GM23338 (cell line): Measurements from ENCODE around the gene STAB2. TPM values are rescaled to one million over a fixed set of nuclear protein-coding genes. Genes with fewer than 3 reads are reported as not detected.

Experiments
- ATAC-seq: fragments of 200-7000 bp; cut with Tn5 transposase; 3 replicates; pipeline ENCODE4 v1.9.1; 2020
- DNase-seq: peaks from one replicate; pipeline ENCODE4 v3.0.0-alpha.2; 2015; ENCODE audit warnings: low spot score
- H2AFZ ChIP-seq: fragments of 200-600 bp; sonication (generic); 2 replicates; pipeline ENCODE4 v1.8.0; 2016; ENCODE audit warnings: antibody characterized with exemption, mild to moderate bottlenecking, moderate library complexity
- H3F3A ChIP-seq: fragments of 200-600 bp; sonication (generic); replicated peaks from 2 replicates; pipeline ENCODE4 v1.8.0; 2017; ENCODE audit warnings: antibody characterized with exemption, mixed run types, low read depth
- H3K27ac ChIP-seq: fragments of 200-600 bp; sonication (generic); 2 replicates; pipeline ENCODE4 v1.6.1; 2016; ENCODE audit warnings: low read depth
- H3K27me3 ChIP-seq: fragments of 200-600 bp; sonication (generic); 2 replicates; pipeline ENCODE4 v1.8.0; 2016; ENCODE audit warnings: mild to moderate bottlenecking, mixed run types, moderate library complexity; ENCODE audit not compliant: insufficient read depth
- H3K36me3 ChIP-seq: fragments of 200-600 bp; sonication (generic); 2 replicates; pipeline ENCODE4 v1.8.0; 2016; ENCODE audit warnings: mild to moderate bottlenecking; ENCODE audit not compliant: insufficient read depth
- H3K4me1 ChIP-seq: fragments of 200-600 bp; sonication (generic); 2 replicates; pipeline ENCODE4 v1.8.0; 2016; ENCODE audit warnings: mild to moderate bottlenecking, moderate library complexity; ENCODE audit not compliant: insufficient read depth
- H3K4me2 ChIP-seq: fragments of 200-600 bp; sonication (generic); 2 replicates; pipeline ENCODE4 v1.7.1; 2017; ENCODE audit warnings: mixed run types
- H3K4me3 ChIP-seq: fragments of 200-600 bp; sonication (generic); 2 replicates; pipeline ENCODE4 v1.6.1; 2016; ENCODE audit warnings: mixed run types
- H3K79me2 ChIP-seq: fragments of 200-600 bp; sonication (generic); replicated peaks from 2 replicates; pipeline ENCODE4 v1.8.0; 2017; ENCODE audit warnings: mild to moderate bottlenecking; ENCODE audit not compliant: insufficient read depth
- H3K9me2 ChIP-seq: fragments of 200-600 bp; sonication (generic); 2 replicates; pipeline ENCODE4 v1.8.0; 2017; ENCODE audit not compliant: insufficient read depth
- H4K20me1 ChIP-seq: fragments of 200-600 bp; sonication (generic); replicated peaks from 2 replicates; pipeline ENCODE4 v1.8.0; 2017; ENCODE audit warnings: mild to moderate bottlenecking; ENCODE audit not compliant: insufficient read depth
- H3K27ac Mint-ChIP-seq: 2 replicates; pipeline ENCODE4 v1.8.0; 2020; ENCODE audit warnings: inconsistent platforms, mild to moderate bottlenecking, moderate library complexity, mixed read lengths
- H3K27me3 Mint-ChIP-seq: 3 replicates; pipeline ENCODE4 v1.8.0; 2022; ENCODE audit warnings: low read depth, mild to moderate bottlenecking, moderate library complexity, mixed read lengths, inconsistent platforms; ENCODE audit not compliant: insufficient read depth, poor library complexity
- H3K36me3 Mint-ChIP-seq: 3 replicates; pipeline ENCODE4 v1.8.0; 2021; ENCODE audit warnings: low read depth, mild to moderate bottlenecking, inconsistent platforms, moderate library complexity, mixed read lengths
- H3K4me1 Mint-ChIP-seq: 3 replicates; pipeline ENCODE4 v1.8.0; 2020; ENCODE audit warnings: mild to moderate bottlenecking, inconsistent platforms, mixed read lengths
- H3K4me3 Mint-ChIP-seq: 3 replicates; pipeline ENCODE4 v1.8.0; 2021; ENCODE audit warnings: moderate library complexity, mild to moderate bottlenecking, inconsistent platforms, mixed read lengths
- H3K9me3 Mint-ChIP-seq: 3 replicates; pipeline ENCODE4 v1.8.0; 2020; ENCODE audit warnings: moderate library complexity, mild to moderate bottlenecking, inconsistent platforms, mixed read lengths
- EZH2phosphoT487 ChIP-seq: fragments of 200-600 bp; sonication (generic); IDR thresholded peaks from one replicate; pipeline ENCODE4 v1.8.1; 2018; ENCODE audit warnings: antibody characterized with exemption; ENCODE audit not compliant: unreplicated experiment
- JUNB ChIP-seq: IDR thresholded peaks from one replicate; pipeline ENCODE4 v1.6.1; 2016; ENCODE audit warnings: antibody characterized with exemption; ENCODE audit not compliant: unreplicated experiment
- STAT1 ChIP-seq: IDR thresholded peaks from one replicate; pipeline ENCODE4 v1.6.1; 2016; ENCODE audit warnings: antibody characterized with exemption; ENCODE audit not compliant: unreplicated experiment
- ZNF114 ChIP-seq: fragments of 250-450 bp; sonication (Bioruptor Pico); IDR thresholded peaks from 2 replicates; pipeline ENCODE4 v1.5.0; 2020; ENCODE audit warnings: mild to moderate bottlenecking, moderate library complexity
- ZNF331 ChIP-seq: fragments of 250-450 bp; sonication (Bioruptor Pico); IDR thresholded peaks from 2 replicates; pipeline ENCODE4 v1.5.0; 2020; ENCODE audit warnings: low read depth, mild to moderate bottlenecking, moderate library complexity
- polyA plus RNA-seq: library from polyadenylated mRNA; unstranded; fragments of >200 nt; fragmentation: Nextera tagmentation; extraction: Ambion mirVana; gene quantifications from 2 replicates; pipeline ENCODE4 v1.2.1, GENCODE V29; 2016
- total RNA-seq: library from RNA; depleted of rRNA; stranded (reverse); fragments of >200 nt; shearing (Covaris generic); gene quantifications from 2 replicates; pipeline ENCODE4 v1.2.3, GENCODE V29; 2014
- TF ChIP-seq, protein P1 (sequence below): fragments of 250-450 bp; sonication (Bioruptor Pico); IDR thresholded peaks from 2 replicates; pipeline ENCODE4 v1.5.0; 2020; ENCODE audit warnings: mild to moderate bottlenecking, moderate library complexity
- TF ChIP-seq, protein P2 (sequence below): IDR thresholded peaks from one replicate; pipeline ENCODE4 v1.6.1; 2018; ENCODE audit warnings: antibody characterized with exemption; ENCODE audit not compliant: unreplicated experiment

The STAB2 gene
- total and polyA plus RNA-seq, 2 experiments from 2014 or later, result 0.14 TPM; not detected in 1

DNA sequence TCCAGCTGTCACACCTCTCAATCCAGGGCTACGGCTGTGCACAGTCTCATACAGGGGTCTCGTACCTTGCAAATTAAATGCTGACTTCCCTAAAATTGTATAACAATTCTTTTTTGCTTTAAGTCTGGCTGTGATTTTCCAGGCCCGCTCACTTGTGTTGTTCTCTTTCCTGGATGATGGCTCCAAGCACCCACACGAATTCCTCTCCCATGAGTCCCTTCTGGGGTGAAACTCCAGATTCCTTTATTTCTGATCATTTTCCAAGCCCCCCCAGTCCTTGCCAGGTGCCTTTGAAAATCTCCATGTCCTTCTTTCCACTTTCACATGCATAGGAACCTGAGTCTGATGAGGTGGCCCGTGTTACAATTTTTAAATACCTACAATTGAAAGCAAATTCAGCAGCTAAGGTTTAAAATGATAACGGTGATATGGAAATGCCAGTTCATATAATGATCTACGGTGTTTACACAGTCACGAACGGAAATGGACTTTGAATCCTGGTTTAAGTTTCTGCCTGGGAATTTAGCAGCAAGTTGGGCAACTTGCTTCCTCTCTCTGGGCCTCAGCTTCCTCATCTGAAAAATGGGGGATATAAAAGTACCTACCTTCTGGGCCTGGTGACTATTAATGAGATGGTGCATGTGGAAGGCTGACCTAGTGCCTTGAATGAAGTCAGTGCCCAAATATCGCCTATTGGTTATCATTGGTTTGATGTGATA, 85.5 kb downstream of the STAB2 start:
- Mint-ChIP-seq H3K4me3 (no peak overlapping the region), H3K27me3 (peaks cover 4% of the 10 kb centered on the region), H3K36me3 (no peaks in the 10 kb centered on the region), H3K27ac (no peak overlapping the region), H3K9me3 (no peaks in the 10 kb centered on the region), H3K4me1 (peaks cover 26% of the 10 kb centered on the region)
- no peaks in the 10 kb centered on the region for H3F3A ChIP-seq
- no peak for TF ChIP-seq ZNF331 (CRISPR knock-in tag)
- no peak for TF ChIP-seq JUNB
- TF ChIP-seq ZNF114 (CRISPR knock-in tag), result no peak
- TF ChIP-seq, protein P1, sequence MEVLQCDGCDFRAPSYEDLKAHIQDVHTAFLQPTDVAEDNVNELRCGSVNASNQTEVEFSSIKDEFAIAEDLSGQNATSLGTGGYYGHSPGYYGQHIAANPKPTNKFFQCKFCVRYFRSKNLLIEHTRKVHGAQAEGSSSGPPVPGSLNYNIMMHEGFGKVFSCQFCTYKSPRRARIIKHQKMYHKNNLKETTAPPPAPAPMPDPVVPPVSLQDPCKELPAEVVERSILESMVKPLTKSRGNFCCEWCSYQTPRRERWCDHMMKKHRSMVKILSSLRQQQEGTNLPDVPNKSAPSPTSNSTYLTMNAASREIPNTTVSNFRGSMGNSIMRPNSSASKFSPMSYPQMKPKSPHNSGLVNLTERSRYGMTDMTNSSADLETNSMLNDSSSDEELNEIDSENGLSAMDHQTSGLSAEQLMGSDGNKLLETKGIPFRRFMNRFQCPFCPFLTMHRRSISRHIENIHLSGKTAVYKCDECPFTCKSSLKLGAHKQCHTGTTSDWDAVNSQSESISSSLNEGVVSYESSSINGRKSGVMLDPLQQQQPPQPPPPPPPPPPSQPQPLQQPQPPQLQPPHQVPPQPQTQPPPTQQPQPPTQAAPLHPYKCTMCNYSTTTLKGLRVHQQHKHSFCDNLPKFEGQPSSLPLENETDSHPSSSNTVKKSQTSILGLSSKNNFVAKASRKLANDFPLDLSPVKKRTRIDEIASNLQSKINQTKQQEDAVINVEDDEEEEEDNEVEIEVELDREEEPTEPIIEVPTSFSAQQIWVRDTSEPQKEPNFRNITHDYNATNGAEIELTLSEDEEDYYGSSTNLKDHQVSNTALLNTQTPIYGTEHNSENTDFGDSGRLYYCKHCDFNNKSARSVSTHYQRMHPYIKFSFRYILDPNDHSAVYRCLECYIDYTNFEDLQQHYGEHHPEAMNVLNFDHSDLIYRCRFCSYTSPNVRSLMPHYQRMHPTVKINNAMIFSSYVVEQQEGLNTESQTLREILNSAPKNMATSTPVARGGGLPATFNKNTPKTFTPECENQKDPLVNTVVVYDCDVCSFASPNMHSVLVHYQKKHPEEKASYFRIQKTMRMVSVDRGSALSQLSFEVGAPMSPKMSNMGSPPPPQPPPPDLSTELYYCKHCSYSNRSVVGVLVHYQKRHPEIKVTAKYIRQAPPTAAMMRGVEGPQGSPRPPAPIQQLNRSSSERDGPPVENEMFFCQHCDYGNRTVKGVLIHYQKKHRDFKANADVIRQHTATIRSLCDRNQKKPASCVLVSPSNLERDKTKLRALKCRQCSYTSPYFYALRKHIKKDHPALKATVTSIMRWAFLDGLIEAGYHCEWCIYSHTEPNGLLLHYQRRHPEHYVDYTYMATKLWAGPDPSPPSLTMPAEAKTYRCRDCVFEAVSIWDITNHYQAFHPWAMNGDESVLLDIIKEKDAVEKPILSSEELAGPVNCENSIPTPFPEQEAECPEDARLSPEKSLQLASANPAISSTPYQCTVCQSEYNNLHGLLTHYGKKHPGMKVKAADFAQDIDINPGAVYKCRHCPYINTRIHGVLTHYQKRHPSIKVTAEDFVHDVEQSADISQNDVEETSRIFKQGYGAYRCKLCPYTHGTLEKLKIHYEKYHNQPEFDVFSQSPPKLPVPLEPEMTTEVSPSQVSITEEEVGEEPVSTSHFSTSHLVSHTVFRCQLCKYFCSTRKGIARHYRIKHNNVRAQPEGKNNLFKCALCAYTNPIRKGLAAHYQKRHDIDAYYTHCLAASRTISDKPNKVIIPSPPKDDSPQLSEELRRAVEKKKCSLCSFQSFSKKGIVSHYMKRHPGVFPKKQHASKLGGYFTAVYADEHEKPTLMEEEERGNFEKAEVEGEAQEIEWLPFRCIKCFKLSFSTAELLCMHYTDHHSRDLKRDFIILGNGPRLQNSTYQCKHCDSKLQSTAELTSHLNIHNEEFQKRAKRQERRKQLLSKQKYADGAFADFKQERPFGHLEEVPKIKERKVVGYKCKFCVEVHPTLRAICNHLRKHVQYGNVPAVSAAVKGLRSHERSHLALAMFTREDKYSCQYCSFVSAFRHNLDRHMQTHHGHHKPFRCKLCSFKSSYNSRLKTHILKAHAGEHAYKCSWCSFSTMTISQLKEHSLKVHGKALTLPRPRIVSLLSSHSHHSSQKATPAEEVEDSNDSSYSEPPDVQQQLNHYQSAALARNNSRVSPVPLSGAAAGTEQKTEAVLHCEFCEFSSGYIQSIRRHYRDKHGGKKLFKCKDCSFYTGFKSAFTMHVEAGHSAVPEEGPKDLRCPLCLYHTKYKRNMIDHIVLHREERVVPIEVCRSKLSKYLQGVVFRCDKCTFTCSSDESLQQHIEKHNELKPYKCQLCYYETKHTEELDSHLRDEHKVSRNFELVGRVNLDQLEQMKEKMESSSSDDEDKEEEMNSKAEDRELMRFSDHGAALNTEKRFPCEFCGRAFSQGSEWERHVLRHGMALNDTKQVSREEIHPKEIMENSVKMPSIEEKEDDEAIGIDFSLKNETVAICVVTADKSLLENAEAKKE (CRISPR knock-in tag), result no peak
- TF ChIP-seq, protein P2, sequence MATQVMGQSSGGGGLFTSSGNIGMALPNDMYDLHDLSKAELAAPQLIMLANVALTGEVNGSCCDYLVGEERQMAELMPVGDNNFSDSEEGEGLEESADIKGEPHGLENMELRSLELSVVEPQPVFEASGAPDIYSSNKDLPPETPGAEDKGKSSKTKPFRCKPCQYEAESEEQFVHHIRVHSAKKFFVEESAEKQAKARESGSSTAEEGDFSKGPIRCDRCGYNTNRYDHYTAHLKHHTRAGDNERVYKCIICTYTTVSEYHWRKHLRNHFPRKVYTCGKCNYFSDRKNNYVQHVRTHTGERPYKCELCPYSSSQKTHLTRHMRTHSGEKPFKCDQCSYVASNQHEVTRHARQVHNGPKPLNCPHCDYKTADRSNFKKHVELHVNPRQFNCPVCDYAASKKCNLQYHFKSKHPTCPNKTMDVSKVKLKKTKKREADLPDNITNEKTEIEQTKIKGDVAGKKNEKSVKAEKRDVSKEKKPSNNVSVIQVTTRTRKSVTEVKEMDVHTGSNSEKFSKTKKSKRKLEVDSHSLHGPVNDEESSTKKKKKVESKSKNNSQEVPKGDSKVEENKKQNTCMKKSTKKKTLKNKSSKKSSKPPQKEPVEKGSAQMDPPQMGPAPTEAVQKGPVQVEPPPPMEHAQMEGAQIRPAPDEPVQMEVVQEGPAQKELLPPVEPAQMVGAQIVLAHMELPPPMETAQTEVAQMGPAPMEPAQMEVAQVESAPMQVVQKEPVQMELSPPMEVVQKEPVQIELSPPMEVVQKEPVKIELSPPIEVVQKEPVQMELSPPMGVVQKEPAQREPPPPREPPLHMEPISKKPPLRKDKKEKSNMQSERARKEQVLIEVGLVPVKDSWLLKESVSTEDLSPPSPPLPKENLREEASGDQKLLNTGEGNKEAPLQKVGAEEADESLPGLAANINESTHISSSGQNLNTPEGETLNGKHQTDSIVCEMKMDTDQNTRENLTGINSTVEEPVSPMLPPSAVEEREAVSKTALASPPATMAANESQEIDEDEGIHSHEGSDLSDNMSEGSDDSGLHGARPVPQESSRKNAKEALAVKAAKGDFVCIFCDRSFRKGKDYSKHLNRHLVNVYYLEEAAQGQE, result no peak
- TF ChIP-seq STAT1, result no peak
- TF ChIP-seq EZH2phosphoT487, result no peak
- ATAC-seq (no peak), DNase-seq (no peak)
- H3K4me3 ChIP-seq, result no peak overlapping the region
- peaks cover 4% of the 10 kb centered on the region; the same call in 1 of the 2 replicates for H3K9me2 ChIP-seq
- H4K20me1 ChIP-seq, result no peaks in the 10 kb centered on the region
- H3K27me3 ChIP-seq, result no peaks in the 10 kb centered on the region
- no peak overlapping the region for H3K4me2 ChIP-seq
- no peaks in the 10 kb centered on the region for H3K79me2 ChIP-seq
- H3K4me1 ChIP-seq, result peaks cover 7% of the 10 kb centered on the region; the same call in 1 of the 2 replicates
- no peak overlapping the region for H2AFZ ChIP-seq
- no peaks in the 10 kb centered on the region for H3K36me3 ChIP-seq
- no peak overlapping the region for H3K27ac ChIP-seq
